ENCODE data around the gene CH25H. TPM values are rescaled to one million over a fixed set of nuclear protein-coding genes. Genes with fewer than 3 reads are reported as not detected.
A peak's percentile ranks its signal among the peaks of the same experiment; 100 is the strongest.

Gene CH25H
- total and polyA plus RNA-seq, 8 donors: 0.32 to 1.9 (median 0.49) TPM; not detected in 1

GRCh38 chr10:89242840-89243568, 35.9 kb upstream of the CH25H start:
- H3K9me3 ChIP-seq: no peaks in the 10 kb centered on the region
- intact Hi-C loops (cut with DNase I): no loop called here
- FAIRE-seq (no peak), ATAC-seq (peak in 3 of 4 donors; percentile 22 to 76 (median 61)), DNase-seq (no peak)
- 72 to 77% methylated on average over 8 of the region's 8 CpGs for WGBS, 2 donors
- H3K4me1 ChIP-seq: no peaks in the 10 kb centered on the region
- H3K27ac ChIP-seq: no peak overlapping the region
- no peaks in the 10 kb centered on the region for H3K36me3 ChIP-seq
- no peak for TF ChIP-seq CTCF (IDR thresholded peaks at IDR 0.05)
- no peaks in the 10 kb centered on the region for H3K27me3 ChIP-seq
- H3K4me3 ChIP-seq: no peak overlapping the region

- no peaks in the 10 kb centered on the region for H3K4me1 ChIP-seq
- intact Hi-C loops (cut with DNase I): no loop called here
- no peaks in the 10 kb centered on the region for H3K27me3 ChIP-seq
- no peaks in the 10 kb centered on the region for H3K36me3 ChIP-seq
- no peak for FAIRE-seq
- DNase-seq: no peak
- no peak overlapping the region for H3K4me3 ChIP-seq
- H3K9me3 ChIP-seq: no peaks in the 10 kb centered on the region
- no peak overlapping the region for H3K27ac ChIP-seq
- no peak for TF ChIP-seq CTCF (IDR thresholded peaks at IDR 0.05)
- peak in 2 of 4 donors; percentile 17 to 27 for ATAC-seq
These were observed 35.2 kb upstream of the CH25H start for GRCh38 chr10:89242345-89242684.

DNA sequence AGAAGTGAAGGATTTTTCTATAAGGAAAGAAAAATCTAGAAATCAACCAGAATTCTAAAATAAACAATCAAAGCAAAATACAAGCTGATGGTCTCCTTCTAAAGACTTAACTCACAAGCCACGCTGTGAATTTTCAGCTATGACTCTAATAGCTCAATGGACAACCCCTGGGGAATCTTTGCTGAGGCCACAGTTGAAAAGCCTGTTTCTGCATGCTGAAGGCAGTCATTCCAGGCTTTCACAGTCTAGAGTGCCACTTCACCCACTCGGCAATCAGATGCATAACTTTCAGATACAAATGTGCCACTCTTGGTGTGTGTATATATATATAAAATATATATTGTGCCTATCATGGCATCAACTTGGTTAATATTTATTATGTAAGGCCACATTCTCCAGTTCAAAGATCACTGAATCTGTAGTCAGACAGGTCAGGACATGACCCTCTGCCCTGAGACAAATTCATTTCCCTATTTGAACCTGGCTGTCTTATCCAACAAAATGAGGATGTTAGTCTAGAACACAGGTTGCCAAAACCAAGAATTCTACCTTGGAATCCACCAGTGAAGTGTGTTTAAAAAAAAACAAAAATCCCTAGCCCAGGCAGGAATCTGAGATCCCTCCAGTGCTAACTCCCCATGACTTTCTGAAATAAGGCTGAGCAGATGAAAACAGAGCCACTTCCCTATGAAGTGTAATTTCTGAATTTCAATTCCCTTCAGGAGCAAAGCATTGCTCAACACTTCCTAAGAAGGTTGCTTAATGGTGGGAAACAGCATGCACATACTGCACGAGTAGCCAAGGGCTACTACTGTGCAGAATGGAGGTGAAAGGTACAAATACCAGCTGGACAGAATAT, 34.6 kb upstream of the CH25H start:
- TF ChIP-seq CTCF (IDR thresholded peaks at IDR 0.05): no peak
- FAIRE-seq: no peak
- H3K4me1 ChIP-seq: no peaks in the 10 kb centered on the region
- H3K27ac ChIP-seq: no peak overlapping the region
- peak in 3 of 4 donors; percentile 48 to 75 (median 72) for ATAC-seq
- no peaks in the 10 kb centered on the region for H3K36me3 ChIP-seq
- no peak overlapping the region for H3K4me3 ChIP-seq
- no peaks in the 10 kb centered on the region for H3K27me3 ChIP-seq
- DNase-seq: no peak
- 84 to 89% methylated on average over 3 of the region's 3 CpGs for WGBS, 2 donors
- intact Hi-C loops (cut with DNase I): no loop called here
- H3K9me3 ChIP-seq: no peaks in the 10 kb centered on the region

GRCh38 chr10:89241026-89241425, 33.9 kb upstream of the CH25H start:
- FAIRE-seq: no peak
- H3K27ac ChIP-seq: no peak overlapping the region
- no peak for ATAC-seq
- no peak overlapping the region for H3K4me3 ChIP-seq
- no peak for TF ChIP-seq CTCF (IDR thresholded peaks at IDR 0.05)
- no peaks in the 10 kb centered on the region for H3K27me3 ChIP-seq
- DNase-seq: no peak
- 90 to 96% methylated on average over 3 of the region's 3 CpGs for WGBS, 2 donors
- intact Hi-C loops (cut with DNase I): no loop called here
- no peaks in the 10 kb centered on the region for H3K36me3 ChIP-seq
- no peaks in the 10 kb centered on the region for H3K4me1 ChIP-seq
- H3K9me3 ChIP-seq: no peaks in the 10 kb centered on the region

DNA sequence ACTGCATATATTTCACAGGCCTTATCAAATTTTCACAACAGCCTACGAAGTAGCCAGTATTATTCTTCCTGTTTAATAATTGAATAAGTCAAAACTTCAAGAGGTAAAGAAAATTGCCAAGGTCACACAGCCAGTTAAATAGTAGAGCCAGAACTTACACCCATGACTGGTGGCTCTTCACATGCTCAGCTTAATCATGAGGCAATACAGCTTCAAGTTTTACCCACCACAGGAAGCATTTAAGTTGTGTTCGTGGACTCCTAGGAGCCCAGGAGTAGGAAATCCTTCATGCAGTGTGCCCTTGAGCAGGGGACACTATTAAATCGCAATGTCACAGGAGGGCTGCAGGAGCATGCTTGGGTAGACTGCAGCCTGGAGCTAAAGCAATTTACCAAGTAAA, 33.4 kb upstream of the CH25H start:
- H3K36me3 ChIP-seq: no peaks in the 10 kb centered on the region
- no peak for FAIRE-seq

More for the DNA sequence above, 33.4 kb upstream of the CH25H start:
- intact Hi-C loops (cut with DNase I): no loop called here
- H3K9me3 ChIP-seq: no peaks in the 10 kb centered on the region
- no peaks in the 10 kb centered on the region for H3K4me1 ChIP-seq
- H3K27me3 ChIP-seq: no peaks in the 10 kb centered on the region
- no peak for ATAC-seq
- WGBS, 2 donors: 76 to 79% methylated on average over 3 of the region's 3 CpGs
- no peak for TF ChIP-seq CTCF (IDR thresholded peaks at IDR 0.05)
- DNase-seq: no peak
- no peak overlapping the region for H3K4me3 ChIP-seq
- no peak overlapping the region for H3K27ac ChIP-seq

All from pancreas (tissue), 10 donors.